Middle frontal gyrus (tissue), 1 donor: ENCODE data around the gene MFN2.
"Not testable (repeated sequence)": the region's sequence is repeated elsewhere in the genome, so short reads cannot be mapped to it uniquely, and the experiment has no call there.

Experiments used
- DNase-seq: peaks from one replicate; pipeline ENCODE4 v3.0.0-alpha.2; 2015; ENCODE audit warnings: low spot score; ENCODE audit errors: extremely low spot score

MFN2 gene

DNA sequence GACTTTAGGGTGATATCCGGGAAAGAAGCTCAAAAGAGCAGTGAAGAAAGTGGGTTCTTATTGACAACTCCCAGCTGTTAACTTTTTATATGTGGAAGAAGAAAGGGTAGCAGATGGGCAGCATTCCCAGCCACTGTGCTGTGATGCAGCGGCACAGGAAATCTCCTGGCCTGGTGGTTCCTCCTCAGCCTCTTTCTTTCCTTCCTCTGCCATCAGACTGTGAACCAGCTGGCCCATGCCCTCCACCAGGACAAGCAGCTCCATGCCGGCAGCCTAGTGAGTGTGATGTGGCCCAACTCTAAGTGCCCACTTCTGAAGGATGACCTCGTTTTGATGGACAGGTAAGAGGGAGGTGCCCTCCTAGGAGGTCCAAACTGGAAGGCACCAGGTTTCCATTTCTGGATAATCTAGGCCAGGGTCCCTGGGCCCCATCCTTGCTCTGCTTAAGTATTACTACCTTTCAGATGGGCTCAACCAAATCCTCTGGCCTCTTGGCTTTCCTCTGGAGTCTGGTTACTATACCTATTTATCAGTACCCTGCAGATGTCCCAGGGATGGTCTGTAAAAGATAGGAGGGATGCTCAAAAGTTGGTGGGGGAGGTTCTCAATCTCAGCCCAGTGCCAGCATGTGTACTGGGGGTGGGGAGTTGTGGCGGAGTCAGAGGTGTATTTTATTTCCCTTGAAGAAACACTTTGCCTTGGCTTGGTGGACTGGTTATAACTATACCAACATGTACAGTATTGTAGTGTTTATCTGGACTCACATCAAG is 17.0 kb downstream of the MFN2 start:
- DNase-seq, result no peak

DNA sequence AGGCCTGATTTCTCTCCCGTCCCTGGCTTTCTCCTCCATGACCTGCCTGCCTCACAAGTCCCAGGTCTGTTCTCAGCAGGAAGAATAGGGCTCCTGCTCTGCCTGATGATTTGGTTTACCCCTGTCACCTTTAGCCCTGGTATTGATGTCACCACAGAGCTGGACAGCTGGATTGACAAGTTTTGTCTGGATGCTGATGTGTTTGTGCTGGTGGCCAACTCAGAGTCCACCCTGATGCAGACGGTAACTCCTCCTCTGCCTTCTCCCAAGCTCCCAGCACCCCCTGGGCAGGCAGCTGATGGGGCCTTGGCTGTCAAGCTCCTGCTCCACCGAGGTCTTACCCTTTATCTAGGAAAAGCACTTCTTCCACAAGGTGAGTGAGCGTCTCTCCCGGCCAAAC is 18.4 kb downstream of the MFN2 start:
- no peak for DNase-seq

DNA sequence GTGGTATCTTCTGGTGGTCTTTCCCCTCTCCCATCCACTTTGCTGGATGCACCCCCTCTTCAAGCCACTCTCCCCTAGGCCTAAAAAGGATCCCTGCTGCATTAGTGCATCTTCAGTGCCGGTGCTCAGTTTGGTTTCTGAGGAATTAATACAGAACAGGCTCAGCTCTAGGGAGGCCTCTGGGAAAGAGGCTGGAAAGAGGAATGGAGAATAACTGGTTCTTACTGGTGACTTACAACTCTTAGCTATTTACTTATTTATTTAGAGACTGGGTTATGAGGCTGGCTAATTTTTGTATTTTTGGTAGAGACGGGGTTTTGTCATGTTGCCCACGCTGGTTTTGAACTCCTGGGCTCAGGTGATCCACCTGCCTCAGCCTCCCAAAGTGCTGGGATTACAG is 19.0 kb downstream of the MFN2 start:
- no peak for DNase-seq

DNA sequence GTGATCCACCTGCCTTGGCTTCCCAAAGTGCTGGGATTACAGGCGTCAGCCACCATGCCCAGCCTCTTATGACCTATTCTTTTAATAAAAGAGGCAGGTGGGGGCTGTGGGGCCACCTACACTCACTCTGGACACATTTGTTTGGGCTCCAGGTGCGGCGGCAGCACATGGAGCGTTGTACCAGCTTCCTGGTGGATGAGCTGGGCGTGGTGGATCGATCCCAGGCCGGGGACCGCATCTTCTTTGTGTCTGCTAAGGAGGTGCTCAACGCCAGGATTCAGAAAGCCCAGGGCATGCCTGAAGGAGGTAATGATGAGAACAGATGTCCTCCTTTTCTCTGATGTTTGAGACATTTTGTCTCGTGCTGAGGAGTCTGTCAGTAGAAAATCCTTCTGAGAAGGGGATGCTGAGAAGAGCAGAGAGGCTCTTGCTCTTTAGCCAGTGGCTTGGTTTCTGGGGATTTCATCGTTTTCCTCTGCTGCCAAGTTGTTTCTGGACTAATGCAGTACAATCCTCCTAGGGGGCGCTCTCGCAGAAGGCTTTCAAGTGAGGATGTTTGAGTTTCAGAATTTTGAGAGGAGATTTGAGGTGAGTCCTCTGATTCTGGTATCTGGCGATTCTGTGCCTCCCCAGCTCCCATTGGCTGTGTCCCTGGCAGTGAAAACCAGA is 21.1 kb downstream of the MFN2 start:
- DNase-seq, result no peak

DNA sequence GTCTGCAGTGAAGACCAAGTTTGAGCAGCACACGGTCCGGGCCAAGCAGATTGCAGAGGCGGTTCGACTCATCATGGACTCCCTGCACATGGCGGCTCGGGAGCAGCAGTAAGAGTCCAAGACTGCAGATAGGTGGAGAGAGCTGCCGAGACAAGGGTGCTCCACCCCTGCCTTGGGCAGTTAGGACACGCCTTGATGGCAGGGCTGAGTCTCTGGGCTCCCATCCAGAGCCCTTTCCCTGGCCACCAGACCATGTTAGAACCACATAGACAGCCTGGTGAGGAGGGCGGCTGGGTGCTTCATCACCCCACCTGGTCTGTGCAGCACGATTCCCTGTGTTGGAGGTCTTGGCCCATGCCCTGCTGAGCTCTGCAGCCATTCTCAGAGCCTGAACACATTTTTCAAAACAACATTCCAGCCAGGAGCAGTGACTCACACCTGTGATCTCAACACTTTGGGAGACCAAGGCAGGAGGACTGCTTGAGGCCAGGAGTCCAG is 21.8 kb downstream of the MFN2 start:
- no peak for DNase-seq

DNA sequence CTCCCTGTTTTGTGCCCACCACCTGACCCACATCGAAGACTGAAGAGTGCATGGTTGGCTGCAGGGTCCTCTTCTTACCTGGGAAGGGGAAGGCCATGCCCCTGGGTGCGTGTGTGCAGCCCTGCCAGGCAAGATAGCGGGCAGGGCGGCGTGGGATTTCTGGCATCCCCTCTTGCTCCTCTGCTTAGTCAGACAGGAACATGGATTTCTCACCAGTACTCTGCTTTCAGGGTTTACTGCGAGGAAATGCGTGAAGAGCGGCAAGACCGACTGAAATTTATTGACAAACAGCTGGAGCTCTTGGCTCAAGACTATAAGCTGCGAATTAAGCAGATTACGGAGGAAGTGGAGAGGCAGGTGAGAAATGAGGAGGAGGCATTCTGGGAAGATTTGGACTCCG is 23.5 kb downstream of the MFN2 start:
- no peak for DNase-seq

DNA sequence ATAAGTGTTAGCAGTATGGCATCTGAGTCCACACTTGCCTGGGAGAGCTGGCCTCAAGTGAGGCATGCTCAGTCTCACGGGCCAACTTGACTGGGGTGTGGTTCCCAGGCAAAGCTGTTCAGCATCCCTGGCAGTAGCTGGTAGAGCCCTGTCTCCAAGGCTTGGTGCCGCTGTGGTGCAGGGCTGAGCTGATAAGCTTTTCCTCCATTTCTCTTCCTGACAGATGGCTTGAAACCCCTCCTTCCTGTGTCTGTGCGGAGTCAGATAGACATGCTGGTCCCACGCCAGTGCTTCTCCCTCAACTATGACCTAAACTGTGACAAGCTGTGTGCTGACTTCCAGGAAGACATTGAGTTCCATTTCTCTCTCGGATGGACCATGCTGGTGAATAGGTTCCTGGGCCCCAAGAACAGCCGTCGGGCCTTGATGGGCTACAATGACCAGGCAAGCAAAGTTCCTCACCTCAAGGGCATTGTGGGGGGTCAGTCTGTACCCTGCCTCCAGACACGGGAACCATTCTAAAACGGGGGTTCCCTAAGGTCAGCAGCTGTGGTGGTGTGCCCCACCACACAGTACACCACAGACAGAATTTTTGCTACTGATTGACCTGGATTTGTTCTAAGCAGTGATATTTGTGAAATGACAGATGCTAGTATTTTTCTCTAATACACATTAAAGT is 25.4 kb downstream of the MFN2 start:
- DNase-seq, result no peak

DNA sequence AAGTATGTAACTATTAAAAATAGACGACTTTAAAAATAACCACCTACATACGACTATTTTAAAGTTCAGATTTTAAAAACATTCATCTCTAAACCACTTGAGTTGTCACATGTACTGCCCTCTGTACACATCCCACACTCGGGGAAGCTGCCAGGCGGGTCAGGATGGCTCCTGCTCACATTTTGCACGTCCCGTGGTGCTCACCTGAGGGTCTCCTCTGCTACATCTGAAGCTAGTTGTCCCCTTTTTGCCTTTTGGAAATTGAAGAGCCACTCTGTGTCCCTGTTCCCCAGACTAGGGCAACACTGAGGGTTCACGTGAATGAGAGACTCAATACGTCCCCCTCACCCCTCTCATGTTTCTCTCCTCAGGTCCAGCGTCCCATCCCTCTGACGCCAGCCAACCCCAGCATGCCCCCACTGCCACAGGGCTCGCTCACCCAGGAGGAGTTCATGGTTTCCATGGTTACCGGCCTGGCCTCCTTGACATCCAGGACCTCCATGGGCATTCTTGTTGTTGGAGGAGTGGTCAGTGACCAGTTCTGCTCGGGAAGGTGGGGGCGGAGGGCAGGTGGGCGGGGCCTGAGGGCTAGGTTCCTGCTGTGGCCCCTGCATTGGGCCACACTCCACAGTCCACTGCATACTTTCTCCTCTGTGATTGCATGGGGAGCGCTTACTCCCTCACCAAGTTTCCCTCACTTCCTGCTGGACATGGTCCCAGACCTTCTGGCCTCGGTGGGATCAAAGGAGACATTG is 26.1 kb downstream of the MFN2 start:
- no peak for DNase-seq

DNA sequence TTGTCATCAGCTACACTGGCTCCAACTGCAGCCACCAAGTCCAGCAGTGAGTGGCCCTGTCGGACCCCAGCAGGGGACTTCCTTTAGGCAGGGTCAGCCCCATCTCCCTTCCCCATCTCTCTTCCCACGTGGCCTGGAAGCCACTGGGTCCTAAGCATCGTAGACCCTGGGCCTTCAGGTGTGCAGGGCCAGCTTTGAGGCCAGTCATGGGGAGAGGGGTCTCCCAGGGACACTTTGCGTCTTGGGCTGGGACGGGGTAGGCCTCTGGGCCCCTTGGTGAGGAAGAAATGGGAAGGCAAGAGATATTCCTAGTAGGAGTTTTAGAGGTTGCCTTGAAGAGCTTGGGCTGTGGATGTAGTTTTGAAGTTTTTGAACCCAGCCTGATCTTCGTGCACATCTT is 27.0 kb downstream of the MFN2 start:
- no peak for DNase-seq

DNA sequence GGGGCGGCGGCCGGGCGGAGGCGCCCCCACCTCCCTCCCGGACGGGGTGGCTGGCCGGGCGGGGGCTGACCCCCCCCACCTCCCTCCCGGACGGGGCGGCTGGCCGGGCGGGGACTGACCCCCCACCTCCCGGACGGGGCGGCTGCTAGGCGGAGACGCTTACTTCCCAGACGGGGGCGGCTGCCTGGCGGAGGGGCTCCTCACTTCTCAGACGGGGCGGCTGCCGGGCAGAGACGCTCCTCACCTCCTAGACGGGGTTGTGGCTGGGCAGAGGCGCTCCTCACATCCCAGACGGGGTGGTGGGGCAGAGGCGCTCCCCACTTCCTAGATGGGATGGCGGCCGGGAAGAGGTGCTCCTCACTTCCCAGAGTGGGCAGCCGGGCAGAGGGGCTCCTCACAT is 28.1 kb downstream of the MFN2 start:
- DNase-seq, result not testable (repeated sequence)

DNA sequence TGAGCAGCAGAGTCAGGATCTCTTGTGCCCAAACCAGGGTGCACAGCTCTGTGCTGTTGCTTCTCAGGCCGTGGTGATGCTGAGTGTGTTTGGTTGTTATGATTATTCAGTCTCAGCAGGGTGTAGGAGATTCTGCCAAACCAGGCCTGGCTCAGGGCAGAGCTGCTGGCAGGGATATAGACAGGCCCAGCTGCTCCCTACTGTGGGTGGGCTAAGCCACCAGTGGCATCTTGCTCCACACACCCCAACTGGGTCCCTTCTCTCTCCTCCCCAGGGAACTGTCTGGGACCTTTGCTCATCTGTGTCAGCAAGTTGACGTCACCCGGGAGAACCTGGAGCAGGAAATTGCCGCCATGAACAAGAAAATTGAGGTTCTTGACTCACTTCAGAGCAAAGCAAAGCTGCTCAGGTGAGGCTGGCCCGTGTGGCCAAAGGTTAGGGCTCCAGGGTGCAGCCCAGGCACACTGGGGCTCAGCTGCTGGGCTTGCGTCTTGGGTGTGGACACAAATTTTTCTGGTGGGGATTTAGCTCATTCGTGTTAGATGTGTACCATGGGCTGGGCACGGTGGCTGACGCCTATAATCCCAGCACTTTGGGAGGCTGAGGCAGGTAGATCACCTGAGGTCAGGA is 29.2 kb downstream of the MFN2 start:
- no peak for DNase-seq

DNA sequence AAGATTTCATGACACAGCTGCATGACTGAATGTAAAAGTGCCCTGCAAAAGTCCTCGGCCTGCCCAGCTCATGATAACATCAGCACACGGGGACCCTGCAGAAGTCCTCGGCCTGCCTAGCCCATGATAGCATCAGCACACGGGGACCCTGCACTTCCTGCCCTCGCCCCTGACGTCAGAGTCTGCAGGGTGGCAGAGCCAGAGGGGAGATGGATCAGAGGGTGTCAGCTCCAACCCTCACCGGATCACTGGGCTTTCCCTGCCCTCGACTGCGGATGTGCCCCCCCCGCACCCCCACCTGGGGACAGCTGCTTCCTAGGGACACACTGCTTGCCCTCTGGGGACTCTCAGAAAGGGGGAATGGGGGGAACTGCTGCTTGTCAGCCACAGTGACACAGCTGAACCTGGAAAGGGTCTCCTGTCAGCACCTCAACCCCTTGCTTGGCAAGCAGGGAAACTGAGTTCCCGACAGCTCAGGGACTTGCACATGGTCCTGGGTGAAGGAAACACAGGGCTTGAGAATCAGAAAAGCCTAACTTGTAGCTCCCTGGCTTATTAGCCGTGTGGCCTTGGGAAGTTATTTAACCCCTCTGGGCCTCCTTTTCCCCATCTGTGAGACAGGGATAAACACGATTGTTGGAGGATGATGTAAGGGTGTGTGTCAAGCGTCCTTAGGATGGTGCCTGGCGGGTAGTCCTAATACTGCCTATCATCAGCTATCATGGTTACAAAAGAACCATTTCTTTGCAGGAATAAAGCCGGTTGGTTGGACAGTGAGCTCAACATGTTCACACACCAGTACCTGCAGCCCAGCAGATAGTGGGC is 30.7 kb downstream of the MFN2 start:
- DNase-seq, result no peak

DNA sequence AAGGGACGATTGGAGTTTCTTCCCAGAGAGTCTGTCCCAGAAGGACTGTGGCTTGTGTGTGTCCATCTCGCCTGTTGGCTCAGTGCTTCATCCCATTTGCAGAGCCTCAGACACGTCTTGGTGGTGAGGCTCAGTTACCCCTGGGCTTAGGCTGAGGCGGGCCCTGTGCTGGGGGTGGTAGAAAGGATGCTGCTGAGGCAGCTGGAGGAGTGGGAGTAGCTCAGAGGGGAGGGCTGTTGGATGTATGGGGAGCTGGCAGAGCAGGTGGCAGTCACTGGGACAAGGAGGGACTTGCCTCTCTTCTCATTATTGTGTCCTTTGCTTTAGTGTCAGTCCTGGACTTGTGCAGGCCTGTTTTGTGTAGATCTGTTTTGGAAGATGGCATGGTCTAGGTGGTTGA is 31.8 kb downstream of the MFN2 start:
- DNase-seq, result no peak

DNA sequence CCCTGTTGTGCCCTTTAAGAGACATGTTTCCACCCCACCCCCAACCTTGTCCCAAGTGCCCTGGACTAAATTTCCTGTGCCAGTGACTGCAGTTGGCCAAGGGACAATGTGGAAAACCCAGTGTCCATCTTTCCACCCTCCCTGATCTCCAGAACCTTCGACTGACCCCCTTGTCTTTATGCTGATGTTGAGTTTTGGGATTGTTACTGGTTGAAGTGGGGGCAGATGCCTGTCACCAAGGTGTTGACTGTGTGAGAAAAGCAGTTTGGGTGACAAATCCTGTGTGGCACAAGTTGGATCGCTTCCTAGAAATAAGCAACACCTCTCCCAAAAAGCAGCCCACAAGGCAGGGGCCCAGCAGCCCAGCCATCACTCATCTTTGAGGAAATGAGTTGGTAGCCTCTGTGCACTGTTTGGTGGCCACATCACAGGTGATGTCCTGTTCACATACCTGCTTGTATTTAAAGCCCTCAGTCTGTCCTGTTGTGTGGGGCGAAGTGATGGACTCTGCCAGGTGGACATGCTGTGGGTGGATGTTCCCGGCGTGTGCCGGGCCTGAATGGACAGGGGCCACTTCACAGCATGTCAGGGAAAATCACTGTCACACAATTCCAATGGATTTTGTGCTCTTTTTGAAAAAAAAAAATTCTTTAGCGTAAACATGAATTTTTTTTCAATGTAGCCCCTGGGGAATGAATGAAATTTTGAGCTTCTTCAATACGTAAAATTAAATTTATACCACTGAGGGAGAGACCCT is 32.5 kb downstream of the MFN2 start:
- DNase-seq, result no peak

DNA sequence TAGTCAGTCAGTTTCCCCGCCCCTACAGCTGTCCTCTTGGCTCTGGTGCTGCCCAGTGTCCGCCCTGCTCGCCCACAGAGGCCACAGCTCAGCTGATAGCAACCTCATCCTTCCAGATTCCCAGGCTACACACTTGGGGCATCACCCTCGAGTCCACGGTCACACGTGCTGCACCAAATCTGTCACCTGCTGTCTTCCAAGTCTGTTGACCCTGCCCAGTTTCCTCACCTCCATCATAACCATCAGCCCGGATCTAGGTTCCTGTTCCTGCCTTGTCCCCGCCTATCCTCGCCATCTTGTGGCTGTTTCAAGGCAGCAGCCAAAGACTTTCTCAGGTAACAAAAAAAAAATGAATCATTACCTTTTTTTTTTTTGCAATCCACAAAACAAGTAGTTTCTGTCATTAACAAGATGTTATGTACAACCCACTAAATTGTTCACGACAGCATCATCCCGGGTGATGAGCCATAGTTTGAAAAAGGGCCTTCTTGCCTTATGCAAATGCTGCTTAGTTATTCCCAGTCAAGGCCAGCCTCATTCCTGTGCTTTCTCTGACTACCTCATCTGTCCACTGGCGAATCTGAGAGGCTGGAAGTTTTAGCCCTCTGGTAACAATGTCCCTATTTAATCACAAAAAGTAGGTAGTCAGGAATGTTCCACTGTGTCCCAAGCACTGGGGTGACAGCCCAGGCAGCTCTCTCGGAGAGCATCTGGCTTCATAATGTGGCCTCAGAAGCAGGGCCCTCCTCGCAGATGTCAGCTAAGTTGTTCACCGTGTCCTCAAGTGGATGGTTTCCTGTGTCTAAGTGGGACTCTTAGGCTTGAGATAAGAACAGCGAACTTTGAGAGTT is 34.1 kb downstream of the MFN2 start:
- DNase-seq, result no peak

DNA sequence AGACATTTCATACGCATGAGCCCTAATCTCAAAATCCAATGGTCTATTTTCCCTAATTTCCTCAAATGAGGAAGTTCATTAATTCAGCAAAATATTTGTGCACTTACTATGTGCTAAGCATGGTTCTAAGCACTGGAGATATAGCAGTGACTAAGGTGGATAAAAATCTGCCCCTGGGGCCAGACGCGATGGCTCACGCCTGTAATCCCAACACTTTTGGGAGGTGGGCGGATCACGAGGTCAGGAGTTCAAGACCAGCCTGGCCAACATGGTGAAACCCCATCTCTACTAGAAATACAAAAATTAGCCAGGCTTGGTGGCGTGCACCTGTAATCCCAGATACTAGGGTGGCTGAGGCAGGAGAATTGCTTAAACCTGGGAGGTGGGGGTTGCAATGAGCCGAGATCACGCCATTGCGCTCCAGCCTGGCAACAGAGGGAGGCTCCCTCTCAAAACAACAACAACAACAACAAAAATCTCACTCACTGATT is 34.8 kb downstream of the MFN2 start:
- DNase-seq, result no peak

DNA sequence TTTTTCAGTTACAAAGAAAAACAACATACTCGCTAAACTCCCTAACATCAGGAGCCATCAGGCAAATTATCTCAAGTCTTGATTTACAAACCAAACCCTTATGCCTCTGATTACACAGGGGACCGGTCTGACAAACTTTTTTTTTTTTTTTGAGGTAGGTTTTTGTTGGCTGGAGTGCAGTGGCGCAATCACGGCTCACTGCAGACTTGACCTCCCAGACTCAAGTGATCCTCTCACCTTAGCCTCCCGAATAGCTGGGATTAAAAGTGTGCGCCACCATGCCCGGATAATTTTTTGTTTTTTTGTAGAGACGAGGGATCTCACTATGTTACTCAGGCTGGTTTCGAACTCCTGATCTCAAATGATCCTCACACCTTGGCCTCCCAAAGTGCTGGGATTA is 35.3 kb downstream of the MFN2 start:
- DNase-seq, result no peak

DNA sequence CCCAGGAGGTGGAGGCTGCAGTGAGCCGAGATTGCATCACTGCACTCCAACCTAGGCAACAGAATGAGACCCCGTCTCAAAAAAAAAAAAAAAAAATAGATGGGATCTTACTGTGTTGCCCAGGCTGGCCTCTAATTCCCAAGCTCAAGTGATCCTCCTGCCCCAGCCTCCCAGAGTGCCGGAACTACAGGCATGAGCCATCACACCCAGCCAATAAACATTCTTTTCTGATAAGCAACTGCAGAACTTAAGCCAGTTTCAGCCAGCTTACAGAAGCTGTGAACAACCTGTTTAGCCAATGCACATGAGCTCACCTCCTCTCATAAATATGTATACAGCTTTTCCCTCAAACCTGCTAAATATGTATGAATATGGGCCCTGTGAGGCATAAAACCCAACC is 35.9 kb downstream of the MFN2 start:
- no peak for DNase-seq
